GM18508 (cell line): ENCODE results near the gene GGTLC1.
"Not testable (repeated sequence)": the region's sequence is repeated elsewhere in the genome, so short reads cannot be mapped to it uniquely, and the experiment has no call there.

Source experiments
- ATAC-seq: cut with Tn5 transposase; IDR thresholded peaks from one replicate; pipeline ENCODE4 v1.9.1; 2021; ENCODE audit warnings: moderate number of reproducible peaks; ENCODE audit not compliant: insufficient read depth, unreplicated experiment

The GGTLC1 gene

DNA sequence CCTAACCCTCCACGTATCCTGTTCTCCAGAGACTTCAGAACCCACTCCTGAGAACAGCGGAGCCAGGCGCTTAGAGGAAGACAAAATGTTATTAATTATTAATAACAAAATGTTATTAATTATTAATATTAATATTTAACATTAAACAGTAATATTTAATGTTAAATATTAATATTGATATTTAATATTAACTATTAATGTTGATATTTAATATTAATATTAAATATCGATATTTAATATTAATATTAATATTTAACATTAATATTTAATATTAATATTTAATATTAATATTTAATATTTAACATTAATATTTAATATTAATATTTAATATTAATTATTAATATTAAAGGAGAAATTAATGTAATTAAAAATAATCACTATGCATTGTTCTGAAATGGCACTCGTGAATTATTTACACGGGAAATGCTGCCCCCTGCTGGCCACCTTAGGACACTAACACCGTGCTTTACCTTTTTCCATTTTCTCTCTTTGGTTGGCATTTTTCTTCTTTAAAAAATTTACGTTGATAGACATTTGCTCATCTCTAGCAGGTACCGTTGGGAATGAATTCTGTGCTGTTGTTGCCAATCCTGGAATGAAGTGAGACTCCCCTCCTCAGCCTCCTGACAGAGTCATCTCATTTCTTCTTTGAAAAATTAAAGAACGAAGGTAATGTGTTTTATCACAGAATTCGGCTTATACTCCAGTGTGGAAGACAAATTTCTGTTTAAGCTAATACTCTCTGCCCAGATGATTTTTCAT lies 7.5 kb upstream of the GGTLC1 start:
- ATAC-seq = no peak

GRCh38 chr20:23995291-23995690 lies 6.7 kb upstream of the GGTLC1 start:
- ATAC-seq = not testable (repeated sequence)

DNA sequence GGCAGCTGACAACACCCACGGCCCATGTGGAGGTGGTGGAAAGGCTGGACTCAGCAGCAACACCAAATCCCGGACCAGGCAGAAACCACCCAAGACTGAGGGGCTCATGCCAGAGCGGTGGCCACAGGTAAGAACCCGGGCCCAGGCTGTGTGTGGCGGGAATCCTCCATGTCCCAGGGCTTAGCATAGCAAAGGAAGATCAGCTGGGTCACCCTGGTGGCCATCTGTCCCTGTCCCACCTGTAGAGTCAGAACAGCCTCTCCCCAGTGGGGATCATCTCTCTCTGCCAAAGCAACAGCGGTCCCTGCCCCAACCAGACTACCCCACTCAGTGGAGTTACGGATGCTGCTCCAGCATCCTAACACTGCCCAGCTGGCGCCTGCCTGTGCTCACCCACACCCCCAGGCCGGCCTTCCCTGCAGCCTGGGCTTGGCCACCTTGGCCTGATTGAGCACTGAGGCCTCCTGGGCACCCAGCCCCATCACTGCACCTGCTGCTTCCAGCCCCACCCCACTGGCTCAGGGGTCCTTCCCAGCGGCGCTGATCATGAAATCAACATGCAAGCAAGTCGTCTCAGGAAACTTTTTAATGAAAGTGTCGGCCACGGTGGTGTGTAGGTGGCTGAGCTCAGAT lies 5.5 kb upstream of the GGTLC1 start:
- ATAC-seq = not testable (repeated sequence)

DNA sequence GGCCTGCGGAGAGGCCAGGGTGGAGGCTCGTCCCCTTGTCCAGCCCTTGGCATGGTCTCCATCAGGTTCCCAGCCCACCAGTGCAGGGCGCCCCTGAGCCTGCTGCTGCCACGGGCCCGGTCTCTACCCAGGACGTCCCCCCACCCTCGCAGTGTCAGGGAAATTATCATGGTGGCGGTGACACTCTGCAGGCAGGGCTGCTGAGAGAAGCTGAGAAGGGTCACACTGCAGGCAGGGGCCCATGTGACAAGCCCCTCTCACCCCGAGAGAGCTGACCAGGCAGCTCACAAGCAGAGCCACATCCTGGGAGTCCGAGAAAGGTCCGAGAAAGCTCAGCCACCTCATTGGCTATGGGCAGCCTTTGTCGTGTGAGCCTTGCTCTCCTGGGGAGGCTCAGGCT lies 4.9 kb upstream of the GGTLC1 start:
- ATAC-seq = not testable (repeated sequence)

- not testable (repeated sequence) for ATAC-seq
Measured at GRCh38 chr20:23990296-23990695, 1.7 kb upstream of the GGTLC1 start.

- not testable (repeated sequence) for ATAC-seq
Measured at GRCh38 chr20:23988966-23989365, 387 bp upstream of the GGTLC1 start.

DNA sequence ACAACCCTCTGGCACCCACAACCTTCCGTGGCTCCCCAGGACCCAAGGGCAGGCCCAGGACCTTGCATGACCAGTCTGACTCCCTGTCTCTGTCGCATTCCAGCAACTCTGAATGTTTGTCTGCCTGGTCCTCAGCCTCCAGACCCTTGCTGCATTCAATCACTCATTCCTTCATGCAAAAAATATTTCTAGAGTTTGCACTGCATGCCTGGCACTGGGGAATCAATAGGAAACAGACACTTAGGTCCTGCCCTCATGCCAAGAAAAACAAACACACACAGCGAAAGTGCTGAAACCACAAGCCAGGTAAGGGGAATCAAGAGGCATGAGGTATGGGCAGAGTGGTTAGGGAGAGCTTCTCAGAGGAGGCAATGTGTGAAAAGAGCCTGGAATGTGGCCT lies 1.9 kb downstream of the GGTLC1 start:
- not testable (repeated sequence) for ATAC-seq

DNA sequence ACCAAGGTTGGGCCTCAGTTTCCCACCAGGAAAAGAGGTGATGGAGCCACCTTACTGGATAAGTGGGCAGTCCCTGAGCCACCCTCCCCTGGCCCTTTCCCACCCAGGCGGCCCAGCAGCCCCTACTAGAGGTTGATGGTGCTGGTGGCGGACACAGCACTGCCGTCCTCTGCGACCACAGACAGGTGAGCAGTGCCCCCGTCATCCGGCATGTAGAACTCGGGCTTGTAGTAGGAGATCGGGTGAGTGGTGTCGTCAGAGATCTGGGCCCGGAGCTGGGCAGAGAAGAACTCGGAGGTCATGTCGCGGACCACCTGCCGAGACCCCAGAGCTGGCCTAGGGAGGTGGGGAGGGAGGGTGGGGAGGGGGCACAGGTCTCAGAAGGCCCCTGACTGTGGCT lies 2.3 kb downstream of the GGTLC1 start:
- ATAC-seq = not testable (repeated sequence)

GRCh38 chr20:23985790-23986225 lies 2.8 kb downstream of the GGTLC1 start:
- not testable (repeated sequence) for ATAC-seq

DNA sequence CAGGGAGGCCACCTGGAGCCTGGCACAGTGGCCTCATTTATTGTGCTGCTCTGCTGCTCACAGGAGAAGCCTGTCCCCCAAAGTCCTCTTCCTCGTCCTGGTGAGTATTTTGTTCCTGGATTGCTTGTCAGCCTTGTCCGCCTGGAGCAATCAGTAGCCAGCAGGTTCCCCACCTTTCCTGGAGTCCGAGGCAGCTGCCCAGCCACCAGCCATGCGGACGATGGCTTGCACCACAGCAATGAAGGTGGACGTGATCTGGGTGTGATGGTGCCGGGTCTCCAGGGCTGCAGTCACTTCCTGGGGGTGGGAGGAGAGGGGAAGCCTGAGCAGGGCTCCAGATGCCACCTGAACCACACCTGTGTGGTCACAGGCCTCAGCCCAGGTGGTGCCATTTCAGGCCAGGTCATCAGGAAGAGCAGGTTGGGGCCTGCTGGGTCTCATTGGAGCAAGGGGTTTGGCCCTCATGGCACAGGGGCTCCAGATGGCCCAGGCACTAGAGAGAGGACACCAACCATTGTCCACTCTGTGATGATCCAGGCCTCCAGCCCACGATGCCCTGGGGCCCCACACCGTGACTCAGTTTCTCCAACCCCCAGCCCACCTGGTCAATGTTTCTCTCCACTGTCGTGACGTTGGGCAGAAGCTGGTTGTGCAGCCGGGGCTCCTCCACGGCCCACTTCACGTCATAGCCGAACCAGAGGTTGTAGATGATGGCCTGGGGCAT lies 3.4 kb downstream of the GGTLC1 start:
- not testable (repeated sequence) for ATAC-seq

DNA sequence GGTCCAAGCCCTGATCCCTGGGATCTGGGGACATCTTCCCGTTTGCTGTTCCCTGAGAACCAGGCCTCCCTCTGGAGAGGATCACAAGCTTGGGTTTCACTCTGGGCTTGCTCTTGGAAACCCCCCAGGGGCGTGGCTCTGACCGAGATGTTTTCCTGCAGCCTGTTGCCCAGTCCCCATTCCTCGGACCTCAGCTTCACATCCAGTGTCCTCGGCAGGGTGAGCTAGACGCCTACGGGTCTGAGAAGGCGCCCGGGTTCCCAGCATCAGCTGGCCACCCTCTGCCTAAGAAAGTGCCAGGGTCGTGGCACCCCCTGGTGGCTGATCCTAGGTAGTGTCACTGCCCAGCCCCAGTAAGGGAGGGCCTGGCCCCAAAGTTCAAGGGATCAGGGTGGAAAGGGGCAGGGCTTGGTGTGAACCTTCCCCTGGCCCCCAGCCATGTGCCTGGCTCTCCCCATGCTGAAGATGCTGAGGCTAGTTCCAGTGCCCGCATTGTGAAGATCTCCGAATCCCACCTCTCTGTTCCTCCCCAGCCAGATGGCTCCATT lies 4.0 kb downstream of the GGTLC1 start:
- not testable (repeated sequence) for ATAC-seq

GRCh38 chr20:23982112-23983018 lies 6.2 kb downstream of the GGTLC1 start:
- ATAC-seq = not testable (repeated sequence)

DNA sequence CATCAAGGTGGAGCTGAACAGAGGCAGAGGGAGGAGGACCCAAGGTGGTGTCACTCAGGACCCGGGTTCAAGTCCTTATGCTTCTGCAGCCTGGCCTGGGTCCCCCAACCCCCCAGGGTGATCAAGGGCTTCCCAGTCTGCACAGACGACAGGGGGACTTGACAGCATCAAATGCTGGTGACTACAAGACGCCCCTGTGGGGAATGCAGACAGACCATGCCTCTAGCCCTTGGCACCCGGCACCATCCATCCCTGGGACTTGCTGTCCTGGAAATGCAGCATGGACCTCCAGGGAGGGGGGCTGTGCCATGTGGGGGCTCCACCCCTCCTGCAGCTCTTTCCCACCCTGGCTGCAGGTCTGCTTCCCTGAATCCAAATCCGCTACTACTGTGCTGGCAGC lies 7.1 kb downstream of the GGTLC1 start:
- ATAC-seq = not testable (repeated sequence)

GRCh38 chr20:23981014-23981413 lies 7.6 kb downstream of the GGTLC1 start:
- not testable (repeated sequence) for ATAC-seq

DNA sequence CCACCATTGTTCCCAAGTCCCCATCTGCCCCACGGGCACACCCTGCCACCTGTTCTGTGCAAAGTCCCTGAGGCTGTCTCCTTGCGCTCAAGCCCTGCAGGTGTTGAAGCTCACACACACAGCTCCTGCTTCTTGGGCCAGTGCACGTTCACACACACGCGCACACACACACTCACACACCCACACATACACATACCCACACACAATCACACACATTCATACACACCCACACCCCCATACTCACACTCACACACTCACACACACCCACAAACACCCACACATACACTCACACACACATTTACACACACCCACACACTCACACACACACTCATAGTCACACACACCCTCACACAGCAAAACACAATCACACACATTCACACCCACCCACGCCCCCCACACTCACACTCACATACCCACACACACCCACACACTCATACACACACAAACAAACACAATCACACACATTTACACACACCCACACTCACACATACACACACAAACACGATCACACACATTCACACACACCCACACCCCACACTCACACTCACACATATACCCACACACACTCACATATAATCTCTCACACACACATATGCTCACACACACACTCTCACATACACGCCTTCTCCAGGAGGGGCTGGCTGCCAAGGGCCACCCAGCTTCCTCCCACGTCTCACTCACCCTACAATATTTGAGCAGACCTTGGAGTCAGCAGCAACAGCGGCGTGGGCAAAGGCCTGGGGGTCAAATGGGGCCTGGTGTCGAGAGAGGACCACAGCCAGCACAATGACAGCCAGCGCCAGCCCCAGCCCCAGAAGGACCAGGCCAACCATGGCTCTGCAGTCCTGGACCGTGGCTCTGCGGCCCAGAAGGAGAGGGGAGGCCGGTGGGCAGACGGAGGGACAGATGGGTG lies 8.4 kb downstream of the GGTLC1 start:
- ATAC-seq = not testable (repeated sequence)

- ATAC-seq = not testable (repeated sequence)
Measured at GRCh38 chr20:23979380-23979779, 9.2 kb downstream of the GGTLC1 start.

DNA sequence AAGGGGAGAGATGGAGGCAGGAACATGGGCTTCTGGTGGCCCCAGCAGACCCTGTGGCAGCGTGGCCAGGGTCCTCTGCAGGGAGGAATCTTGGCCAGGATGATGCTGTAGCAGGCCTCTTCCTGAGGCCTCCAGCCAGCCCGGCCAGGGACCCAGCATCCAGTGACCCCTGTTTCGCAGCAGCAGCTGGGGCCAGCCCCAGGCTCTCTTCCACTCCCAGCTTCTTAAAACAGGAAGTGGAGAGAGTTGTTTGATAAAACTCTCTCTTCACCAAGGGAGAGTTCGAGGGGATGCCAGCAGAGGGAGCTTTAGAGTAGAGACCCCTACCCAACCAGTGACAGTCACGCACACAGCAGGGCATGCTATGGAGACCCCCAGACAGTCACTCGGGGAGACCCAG lies 10.1 kb downstream of the GGTLC1 start:
- not testable (repeated sequence) for ATAC-seq

GRCh38 chr20:23974966-23975365 lies 13.6 kb downstream of the GGTLC1 start:
- ATAC-seq = no peak

DNA sequence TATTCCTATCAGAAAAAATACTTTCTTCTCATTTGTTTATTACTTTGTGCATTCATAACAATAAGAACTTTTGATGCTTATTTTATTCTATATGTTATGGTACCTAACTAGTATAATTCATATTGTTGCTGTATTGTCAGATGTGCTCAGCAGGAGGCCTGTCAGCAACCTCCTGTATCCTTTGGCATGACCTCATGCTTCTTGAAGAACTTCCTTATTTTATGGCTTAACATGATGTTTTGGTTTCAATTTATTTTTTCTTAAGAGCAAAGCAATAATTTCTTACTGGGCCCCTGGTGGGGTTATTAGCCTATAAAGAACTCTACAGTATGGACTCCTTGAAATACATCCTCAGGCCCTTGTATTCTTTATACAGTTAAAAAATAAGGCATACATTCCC lies 17.3 kb downstream of the GGTLC1 start:
- ATAC-seq = no peak
